HCT116 (cell line): ENCODE measurements around the gene TMC2. TPM values are rescaled to one million over a fixed set of nuclear protein-coding genes. Genes with fewer than 3 reads are reported as not detected.

Experiments
- ATAC-seq: fragments of 200-7000 bp; cut with Tn5 transposase; 2 replicates; pipeline ENCODE4 v1.9.1; 2020; ENCODE audit warnings: mild to moderate bottlenecking, moderate library complexity
- BruUV-seq: library from RNA; stranded (reverse); fragments of 400-500 nt; replicated peaks from 2 replicates; lab custom pipeline; 2021; lab: Mats Ljungman, UMichigan
- CTCF ChIA-PET: fragments of 300-600 bp; sonication (Branson Sonifier 250); formaldehyde crosslinking; loops from one replicate; lab custom pipeline; 2021; ENCODE audit warnings: antibody characterized with exemption; lab: Charles Lee
- POLR2A ChIA-PET: fragments of 300-600, 350-600 bp; sonication (Branson Sonifier 250); formaldehyde crosslinking; loops from one replicate; lab custom pipeline; 2021; ENCODE audit warnings: antibody characterized with exemption; lab: Charles Lee
- RAD21 ChIA-PET, 2 experiments: fragments of 300-600 bp; sonication (Branson Sonifier 250); formaldehyde crosslinking; loops; one replicate each; lab custom pipeline; 2023; ENCODE audit warnings: low total read pairs in 2 of 2; ENCODE audit not compliant: uncharacterized antibody in 2 of 2, unreplicated experiment in 2 of 2, low non-redundant PET in 1 of 2; lab: Charles Lee
- DNase-seq: peaks from one replicate; pipeline ENCODE4 v3.0.0-alpha.2; 2010; ENCODE audit warnings: low read depth, low spot score
- H2AFZ ChIP-seq: fragments of 200-600 bp; shearing (Covaris generic), sonication (generic); 2 replicates; pipeline ENCODE4 v1.6.1; 2017; ENCODE audit warnings: low read depth, mixed run types, mixed read lengths, antibody characterized with exemption, low read length; ENCODE audit not compliant: poor library complexity, severe bottlenecking
- H3K27ac ChIP-seq: 2 replicates; pipeline ENCODE4 v1.5.1; 2012; ENCODE audit warnings: low read depth, low read length
- H3K27me3 ChIP-seq: fragments of 200-600 bp; sonication (generic); 2 replicates; pipeline ENCODE4 v1.6.1; 2016; ENCODE audit warnings: mixed run types, low read length, mixed read lengths; ENCODE audit not compliant: insufficient read depth
- H3K36me3 ChIP-seq, 2 experiments: fragments of 200-500 bp in 1 of 2; fragments of 200-600 bp in 1 of 2; sonication (Bioruptor generic) in 1 of 2; sonication (generic) in 1 of 2; 2 replicates each; pipeline versions ENCODE4 v1.5.1 to v1.6.1; 2014 to 2016; ENCODE audit warnings: low read length in 2 of 2, inconsistent platforms in 1 of 2, mixed read lengths in 1 of 2, mixed run types in 1 of 2; ENCODE audit not compliant: insufficient read depth in 2 of 2, control insufficient read depth in 1 of 2
- H3K4me1 ChIP-seq, 2 experiments: fragments of 200-600 bp in 1 of 2; sonication (generic) in 1 of 2; 2 replicates each; pipeline versions ENCODE4 v1.5.1 to v1.6.1; 2012 to 2017; ENCODE audit warnings: low read length in 2 of 2, inconsistent platforms in 1 of 2, mild to moderate bottlenecking in 1 of 2, mixed read lengths in 1 of 2, mixed run types in 1 of 2, moderate library complexity in 1 of 2; ENCODE audit not compliant: insufficient read depth in 2 of 2, control insufficient read depth in 1 of 2
- H3K4me2 ChIP-seq: fragments of 200-600 bp; sonication (generic); 2 replicates; pipeline ENCODE4 v1.6.1; 2017; ENCODE audit warnings: mixed run types, low read length, mixed read lengths
- H3K4me3 ChIP-seq, 2 experiments: fragments of 200-600 bp in 1 of 2; sonication (generic) in 1 of 2; replicated peaks in 1 of 2; 2 replicates each; pipeline ENCODE4 v1.5.1; 2011 to 2016; ENCODE audit warnings: low read length in 2 of 2, control low read depth in 1 of 2, low read depth in 1 of 2, mild to moderate bottlenecking in 1 of 2, mixed read lengths in 1 of 2, mixed run types in 1 of 2
- H3K79me2 ChIP-seq: fragments of 200-600 bp; sonication (generic); 2 replicates; pipeline ENCODE4 v1.6.1; 2017; ENCODE audit warnings: mild to moderate bottlenecking, mixed run types, low read length, moderate library complexity, mixed read lengths; ENCODE audit not compliant: insufficient read depth
- H3K9ac ChIP-seq: fragments of 200-600 bp; sonication (generic); 2 replicates; pipeline ENCODE4 v1.6.1; 2016; ENCODE audit warnings: low read length, mixed read lengths
- H3K9me2 ChIP-seq: fragments of 200-600 bp; sonication (generic), shearing (Covaris generic); 2 replicates; pipeline ENCODE4 v1.6.1; 2017; ENCODE audit warnings: mixed run types, mild to moderate bottlenecking, moderate library complexity; ENCODE audit not compliant: insufficient read depth
- H3K9me3 ChIP-seq, 2 experiments: fragments of 200-500 bp in 1 of 2; fragments of 200-600 bp in 1 of 2; sonication (Bioruptor generic) in 1 of 2; sonication (generic) in 1 of 2; 2 replicates each; pipeline ENCODE4 v1.6.1; 2014 to 2017; ENCODE audit warnings: low read length in 2 of 2, mixed read lengths in 2 of 2, inconsistent platforms in 1 of 2, low read depth in 1 of 2, mild to moderate bottlenecking in 1 of 2, mixed run types in 1 of 2, moderate library complexity in 1 of 2; ENCODE audit not compliant: control insufficient read depth in 1 of 2, insufficient read depth in 1 of 2
- H4K20me1 ChIP-seq: fragments of 200-600 bp; sonication (generic), shearing (Covaris generic); 2 replicates; pipeline ENCODE4 v1.6.1; 2017; ENCODE audit warnings: mixed run types, mild to moderate bottlenecking, moderate library complexity; ENCODE audit not compliant: insufficient read depth
- CTCF ChIP-seq, 3 experiments: fragments of 200-600 bp in 1 of 3; sonication (generic) in 1 of 3; IDR thresholded peaks in 2 of 3; conservative IDR thresholded peaks in 1 of 3; 2 replicates each; pipeline ENCODE4 v1.5.1; 2012 to 2017; ENCODE audit warnings: low read depth in 2 of 3, low read length in 2 of 3, antibody characterized with exemption in 1 of 3, borderline replicate concordance in 1 of 3, control low read depth in 1 of 3, mild to moderate bottlenecking in 1 of 3, mixed read lengths in 1 of 3, mixed run types in 1 of 3, moderate library complexity in 1 of 3; ENCODE audit not compliant: insufficient read depth in 1 of 3
- ELF1 ChIP-seq: IDR thresholded peaks from 2 replicates; pipeline ENCODE4 v1.6.1; 2012; ENCODE audit warnings: low read depth, borderline replicate concordance
- FOSL1 ChIP-seq: IDR thresholded peaks from 2 replicates; pipeline ENCODE4 v1.6.1; 2012; ENCODE audit warnings: low read depth
- JUND ChIP-seq: IDR thresholded peaks from 2 replicates; pipeline ENCODE4 v1.6.1; 2012
- POLR2A ChIP-seq: IDR thresholded peaks from 2 replicates; pipeline ENCODE4 v1.7.0; 2011; ENCODE audit warnings: borderline replicate concordance; ENCODE audit not compliant: insufficient read depth, insufficient read length; ENCODE audit errors: extremely low read depth
- SRF ChIP-seq: IDR thresholded peaks from 2 replicates; pipeline ENCODE4 v1.6.1; 2012; ENCODE audit warnings: low read depth
- ZFX ChIP-seq: fragments of 450-650 bp; IDR thresholded peaks from 2 replicates; pipeline ENCODE4 v1.6.1; 2017
- ZNF274 ChIP-seq: fragments of 200-500 bp; sonication (Bioruptor generic); IDR thresholded peaks from 2 replicates; pipeline ENCODE4 v1.6.1; 2014; ENCODE audit warnings: mild to moderate bottlenecking, low read depth, low read length, inconsistent platforms
- intact Hi-C: fragments of 100-400 bp; cut with micrococcal nuclease; formaldehyde crosslinking; loops from 2 replicates; pipeline ENCODE4 v1.10.0; 2022
- total RNA-seq: library from RNA; stranded (reverse); gene quantifications from one replicate; pipeline ENCODE4 v1.2.1, GENCODE V29; 2021; ENCODE audit not compliant: unreplicated experiment
- TF ChIP-seq, protein P1 (sequence below): IDR thresholded peaks from 2 replicates; pipeline ENCODE4 v1.6.1; 2012

Gene TMC2
- total RNA-seq, 1 experiment from 2014 or later, result not detected

DNA sequence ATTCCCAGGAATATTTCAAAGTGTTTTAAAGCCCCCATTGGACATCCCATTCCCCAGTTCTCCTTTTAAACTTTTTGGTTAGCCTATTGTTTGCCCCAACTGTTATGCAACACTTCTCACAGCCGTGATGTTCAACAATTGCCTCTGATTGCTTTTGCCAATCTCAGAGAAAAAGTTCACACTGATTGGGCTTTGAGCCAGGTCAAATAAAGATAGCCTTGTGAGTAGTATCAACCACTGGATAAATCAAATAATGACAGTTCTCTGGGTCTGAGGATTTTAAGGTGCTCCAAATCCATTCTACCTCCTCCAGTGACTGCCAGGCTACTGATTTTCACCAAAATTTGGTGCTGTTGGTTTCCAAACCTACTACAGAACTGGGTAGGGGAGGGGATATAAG lies 97.0 kb downstream of the TMC2 start:
- no TSS peak for BruUV-seq
- Histone ChIP-seq H3K4me3 (no peak overlapping the region), H3K79me2 (no peaks in the 10 kb centered on the region), H3K9ac (no peak overlapping the region), H3K27me3 (no peaks in the 10 kb centered on the region), H3K9me3 (no peaks in the 10 kb centered on the region), H3K36me3 (no peaks in the 10 kb centered on the region), H3K4me1 (no peaks in the 10 kb centered on the region), H2AFZ (no peak overlapping the region), H3K9me2 (no peaks in the 10 kb centered on the region), H3K27ac (no peak overlapping the region), H4K20me1 (no peaks in the 10 kb centered on the region), H3K4me2 (no peak overlapping the region)
- intact Hi-C loops, result no loop called here
- DNase-seq, result no peak
- POLR2A ChIA-PET, result no interaction called here
- no peak for ATAC-seq
- CTCF ChIA-PET, result no interaction called here
- RAD21 ChIA-PET, result no interaction called here
- no peak for TF ChIP-seq FOSL1
- no peak for TF ChIP-seq SRF
- TF ChIP-seq CTCF (IDR thresholded peaks at IDR 0.05 in 2 of 3, conservative IDR thresholded peaks at IDR 0.05 in 1 of 3; ENCODE audit: borderline replicate concordance in 1 of 3, insufficient read depth in 1 of 3, low read depth in 2 of 3, low read length in 2 of 3), result no peak
- TF ChIP-seq POLR2A, result no peak
- no peak for TF ChIP-seq JUND
- TF ChIP-seq ELF1, result no peak
- no peak for TF ChIP-seq ZNF274
- TF ChIP-seq, protein P1, sequence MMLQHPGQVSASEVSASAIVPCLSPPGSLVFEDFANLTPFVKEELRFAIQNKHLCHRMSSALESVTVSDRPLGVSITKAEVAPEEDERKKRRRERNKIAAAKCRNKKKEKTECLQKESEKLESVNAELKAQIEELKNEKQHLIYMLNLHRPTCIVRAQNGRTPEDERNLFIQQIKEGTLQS, result no peak
- no peak for TF ChIP-seq ZFX

DNA sequence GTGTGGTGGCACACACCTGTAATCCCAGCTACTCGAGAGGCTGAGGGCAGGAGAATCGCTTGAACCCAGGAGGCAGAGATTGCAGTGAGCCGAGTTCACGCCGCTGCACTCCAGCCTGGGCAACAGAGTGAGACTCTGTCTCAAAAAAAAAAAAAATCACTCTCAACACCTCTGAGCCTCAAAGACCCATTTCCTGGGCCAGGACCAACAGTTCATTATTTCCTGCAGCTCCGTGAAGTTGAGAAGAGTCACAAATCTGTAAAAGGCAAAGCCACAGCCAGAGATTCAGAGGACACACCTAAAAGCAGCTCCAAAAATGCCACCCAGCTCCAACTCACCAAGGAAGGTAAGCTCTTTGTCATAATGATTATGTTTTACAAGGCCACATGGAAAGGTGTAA lies 100.9 kb downstream of the TMC2 start:
- H3K9me2 ChIP-seq, result no peaks in the 10 kb centered on the region
- no peak overlapping the region for H3K4me2 ChIP-seq
- H4K20me1 ChIP-seq, result no peaks in the 10 kb centered on the region
- CTCF ChIA-PET, result interaction anchor here (3.0 kb wide), 1 partner anchor 10 kb away, joined by 14 read pairs; no protein-coding TSS in a partner anchor
- H3K4me1 ChIP-seq, result no peaks in the 10 kb centered on the region
- BruUV-seq, result no TSS peak
- no peak overlapping the region for H3K9ac ChIP-seq
- no peaks in the 10 kb centered on the region for H3K9me3 ChIP-seq
- no peaks in the 10 kb centered on the region for H3K36me3 ChIP-seq
- DNase-seq (no peak), ATAC-seq (no peak)
- H3K27ac ChIP-seq, result no peak overlapping the region
- POLR2A ChIA-PET, result no interaction called here
- TF ChIP-seq JUND, result no peak
- RAD21 ChIA-PET, result interaction anchor here in 1 of 2 experiments (0.7 kb wide), 1 partner anchor 11 kb away, joined by 3 read pairs; no protein-coding TSS in a partner anchor
- no peaks in the 10 kb centered on the region for H3K27me3 ChIP-seq
- no peaks in the 10 kb centered on the region for H3K79me2 ChIP-seq
- H3K4me3 ChIP-seq, result no peak overlapping the region
- intact Hi-C loops, result no loop called here
- no peak overlapping the region for H2AFZ ChIP-seq
